HepG2 (cell line): Measurements from ENCODE around the gene SEBOX. TPM values are rescaled to one million over a fixed set of nuclear protein-coding genes. Genes with fewer than 3 reads are reported as not detected.

Source experiments
- ATAC-seq: fragments of 200-7000 bp; cut with Tn5 transposase; 3 replicates; pipeline ENCODE4 v1.9.1; 2020; ENCODE audit warnings: mild to moderate bottlenecking, moderate library complexity
- BruUV-seq: library from RNA; stranded (reverse); fragments of 400-500 nt; replicated peaks from 2 replicates; lab custom pipeline; 2021; lab: Mats Ljungman, UMichigan
- CTCF ChIA-PET: fragments of 300-600 bp; formaldehyde crosslinking; extraction: SDS; loops from one replicate; lab custom pipeline; 2021; ENCODE audit warnings: low total read pairs, inconsistent platforms, low intra/inter-chr PET ratio; lab: Yijun Ruan, JAX
- POLR2A ChIA-PET: fragments of 350-600 bp; sonication (Branson Sonifier 250); formaldehyde crosslinking; loops from one replicate; lab custom pipeline; 2020; ENCODE audit warnings: antibody characterized with exemption, inconsistent platforms; lab: Yijun Ruan, JAX
- DNase-seq: peaks from one replicate; pipeline ENCODE4 v3.0.0-alpha.2; 2015; ENCODE audit warnings: low spot score
- FAIRE-seq: peaks from 3 replicates; lab custom pipeline; 2011; peaks lifted over from hg19 to GRCh38; lab: Jason Lieb, UNC
- H2AFZ ChIP-seq: one replicate; pipeline ENCODE4 v1.6.1; 2011; ENCODE audit warnings: low read length, inconsistent platforms
- H3K27ac ChIP-seq: fragments of 300-600 bp; 3 replicates; pipeline ENCODE4 v1.8.0; 2011; ENCODE audit warnings: mixed run types, mild to moderate bottlenecking, mixed read lengths, low read length, inconsistent platforms; ENCODE audit not compliant: insufficient read depth; ENCODE audit errors: extremely low read length
- H3K27me3 ChIP-seq, 2 experiments: fragments of 200-600 bp in 1 of 2; 2 replicates in 1 of 2; 3 replicates in 1 of 2; pipeline versions ENCODE4 v1.6.0 to v1.8.0; 2011; ENCODE audit warnings: low read length in 2 of 2, mild to moderate bottlenecking in 2 of 2, moderate library complexity in 2 of 2, inconsistent platforms in 1 of 2; ENCODE audit not compliant: insufficient read depth in 2 of 2, control insufficient read depth in 1 of 2
- H3K36me3 ChIP-seq, 2 experiments: fragments of 200-600 bp in 1 of 2; replicated peaks in 1 of 2; 2 replicates in 1 of 2; 3 replicates in 1 of 2; pipeline versions ENCODE4 v1.5.1 to v1.8.0; 2011; ENCODE audit warnings: low read length in 2 of 2, inconsistent platforms in 1 of 2; ENCODE audit not compliant: insufficient read depth in 2 of 2, control insufficient read depth in 1 of 2
- H3K4me1 ChIP-seq: 2 replicates; pipeline ENCODE4 v1.5.1; 2012; ENCODE audit warnings: low read length, inconsistent platforms; ENCODE audit not compliant: insufficient read depth
- H3K4me2 ChIP-seq: 2 replicates; pipeline ENCODE4 v1.6.0; 2011; ENCODE audit warnings: low read depth, low read length, inconsistent platforms
- H3K4me3 ChIP-seq, 3 experiments: fragments of 200-600 bp in 1 of 3; sonication (generic), shearing (Covaris generic) in 1 of 3; replicated peaks in 1 of 3; 2 replicates each; pipeline ENCODE4 v1.5.1; 2011 to 2016; ENCODE audit warnings: low read length in 3 of 3, inconsistent platforms in 2 of 3, low read depth in 2 of 3, mild to moderate bottlenecking in 2 of 3, control low read depth in 1 of 3, mixed read lengths in 1 of 3; ENCODE audit not compliant: insufficient read depth in 1 of 3
- H3K79me2 ChIP-seq: one replicate; pipeline ENCODE4 v1.6.1; 2011; ENCODE audit warnings: low read length, inconsistent platforms; ENCODE audit not compliant: insufficient read depth
- H3K9ac ChIP-seq: 2 replicates; pipeline ENCODE4 v1.6.0; 2011; ENCODE audit warnings: mild to moderate bottlenecking, low read depth, low read length, inconsistent platforms; ENCODE audit not compliant: insufficient read depth
- H3K9me3 ChIP-seq: 2 replicates; pipeline ENCODE4 v1.5.1; 2012; ENCODE audit warnings: mild to moderate bottlenecking, low read length
- H4K20me1 ChIP-seq: 2 replicates; pipeline ENCODE4 v1.6.0; 2011; ENCODE audit warnings: inconsistent platforms, mild to moderate bottlenecking, low read length, moderate library complexity; ENCODE audit not compliant: insufficient read depth
- HOXA7 ChIP-seq: sonication (generic); formaldehyde crosslinking; IDR thresholded peaks from 2 replicates; pipeline ENCODE4 v1.8.1; 2022; ENCODE audit warnings: mild to moderate bottlenecking, missing genetic modification reagents, moderate library complexity
- KDM2A ChIP-seq: sonication (generic); formaldehyde crosslinking; IDR thresholded peaks from 2 replicates; pipeline ENCODE4 v1.4.0; 2020; ENCODE audit warnings: low read depth, missing genetic modification reagents, borderline replicate concordance
- KDM6A ChIP-seq: IDR thresholded peaks from 2 replicates; pipeline ENCODE4 v1.6.1; 2016; ENCODE audit warnings: low read depth
- NKX3-1 ChIP-seq: sonication (generic); formaldehyde crosslinking; IDR thresholded peaks from 2 replicates; pipeline ENCODE4 v1.5.0; 2020; ENCODE audit warnings: missing genetic modification reagents
- RBFOX2 ChIP-seq: fragments of 200-400 bp; formaldehyde crosslinking; IDR thresholded peaks from 2 replicates; pipeline ENCODE4 v1.6.1; 2017; ENCODE audit warnings: low read depth, mild to moderate bottlenecking, low read length
- RFX1 ChIP-seq: fragments of 450-650 bp; IDR thresholded peaks from 2 replicates; pipeline ENCODE4 v1.6.1; 2017
- TAF15 ChIP-seq: fragments of 200-400 bp; formaldehyde crosslinking; IDR thresholded peaks from one replicate; pipeline ENCODE4 v1.6.1; 2018; ENCODE audit warnings: mild to moderate bottlenecking, low read depth, low read length; ENCODE audit not compliant: poor library complexity, severe bottlenecking
- TOE1 ChIP-seq: sonication (generic); formaldehyde crosslinking; IDR thresholded peaks from 2 replicates; pipeline ENCODE4 v1.4.0; 2020; ENCODE audit warnings: mild to moderate bottlenecking, missing genetic modification reagents
- ZNF343 ChIP-seq: sonication (generic); formaldehyde crosslinking; IDR thresholded peaks from 2 replicates; pipeline ENCODE4 v1.4.0; 2020; ENCODE audit warnings: mild to moderate bottlenecking, missing genetic modification reagents
- ZSCAN29 ChIP-seq: sonication (generic); formaldehyde crosslinking; conservative IDR thresholded peaks from 2 replicates; pipeline ENCODE4 v1.4.0; 2020; ENCODE audit warnings: mild to moderate bottlenecking, missing genetic modification reagents
- WGBS: methylation state at CpG from one replicate; pipeline ENCODE4 v1.1.6; 2017; ENCODE audit warnings: low lambda C conversion rate; 5-methylcytosine and 5-hydroxymethylcytosine counted together
- in situ Hi-C: cut with HindIII; loops from 2 replicates; pipeline ENCODE4 v1.10.0; 2017; ENCODE audit warnings: low pct_unique_long_range_greater_than_20kb; ENCODE audit not compliant: extremely low pct_ligation_motif_present
- intact Hi-C: fragments of 100-400 bp; cut with micrococcal nuclease; formaldehyde crosslinking; loops from one replicate; pipeline ENCODE4 v1.10.0; 2022; ENCODE audit not compliant: unreplicated experiment
- polyA plus RNA-seq, 8 experiments: library from polyadenylated mRNA; depleted of rRNA in 3 of 8; stranded (reverse) in 7 of 8; unstranded in 1 of 8; fragments of >200 nt; fragmentation: Illumina TruSeq in 4 of 8; extraction: Trizol in 4 of 8; gene quantifications; 2 replicates each; pipeline versions ENCODE4 v1.2.1 to v1.2.3, GENCODE V29; 2011 to 2016; ENCODE audit warnings: low read depth in 4 of 8, missing spikeins in 1 of 8, mixed read lengths in 1 of 8; ENCODE audit not compliant: insufficient read depth in 1 of 8
- total RNA-seq, 5 experiments: library from RNA; depleted of rRNA; stranded (reverse); fragments of >200 nt; fragmentation: Illumina TruSeq; extraction: Trizol; gene quantifications; 2 replicates each; pipeline ENCODE4 v1.2.3, GENCODE V29; 2016; ENCODE audit warnings: low read depth in 1 of 5
- TF ChIP-seq, protein P1 (sequence below): sonication (generic); formaldehyde crosslinking; IDR thresholded peaks from 2 replicates; pipeline ENCODE4 v1.4.0; 2020; ENCODE audit warnings: mild to moderate bottlenecking, missing genetic modification reagents
- TF ChIP-seq, protein P2 (sequence below): sonication (generic); formaldehyde crosslinking; IDR thresholded peaks from 2 replicates; pipeline ENCODE4 v1.5.1; 2020; ENCODE audit warnings: mild to moderate bottlenecking, moderate library complexity, missing genetic modification reagents
- TF ChIP-seq, protein P3 (sequence below): sonication (generic); formaldehyde crosslinking; conservative IDR thresholded peaks from 2 replicates; pipeline ENCODE4 v1.4.0; 2020; ENCODE audit warnings: mild to moderate bottlenecking, missing genetic modification reagents, moderate library complexity
- TF ChIP-seq, protein P4 (sequence below): IDR thresholded peaks from 2 replicates; pipeline ENCODE4 v1.6.1; 2016; ENCODE audit warnings: missing compliant biosample characterization, missing genetic modification reagents, borderline replicate concordance
- TF ChIP-seq, protein P5 (sequence below): sonication (generic); formaldehyde crosslinking; conservative IDR thresholded peaks from 2 replicates; pipeline ENCODE4 v1.4.0; 2020; ENCODE audit warnings: missing genetic modification reagents

The SEBOX gene
- total and polyA plus RNA-seq, 2 of the 13 experiments (the other 11 are each of a cell fraction or from before 2014, with no cell fraction given): not detected

DNA sequence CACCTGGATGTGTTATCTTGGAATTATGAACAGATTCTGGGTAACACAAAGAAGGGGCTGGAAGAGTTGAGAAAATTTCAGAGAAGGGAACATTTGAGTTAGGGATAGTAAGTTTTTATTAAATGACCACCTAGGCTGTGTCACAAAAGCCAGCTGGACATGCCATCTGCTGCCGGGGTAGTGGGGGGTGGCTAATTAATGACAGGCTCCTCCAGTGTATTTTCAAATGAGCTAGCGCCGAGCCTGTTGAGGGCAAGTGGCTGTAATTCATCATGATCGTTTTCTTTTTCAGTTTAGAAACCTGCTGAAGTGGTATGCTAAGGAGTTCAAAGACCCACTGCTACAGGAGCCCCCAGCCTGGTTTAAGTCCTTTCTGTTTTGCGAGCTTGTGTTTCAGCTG, 39.8 kb downstream of the SEBOX start:
- no peak overlapping the region for H3K4me2 ChIP-seq
- ATAC-seq (no peak), DNase-seq (no peak), FAIRE-seq (no peak)
- H3K36me3 ChIP-seq: peaks cover 9 to 41% of the 10 kb centered on the region in 2 experiments
- CTCF ChIA-PET: no interaction called here
- H3K4me3 ChIP-seq: no peak overlapping the region
- H3K27me3 ChIP-seq: no peaks in the 10 kb centered on the region
- no peak overlapping the region for H3K27ac ChIP-seq
- H3K9ac ChIP-seq: no peak overlapping the region
- peaks cover 5% of the 10 kb centered on the region; the same call in 1 of the 2 replicates for H4K20me1 ChIP-seq
- peaks cover 74% of the 10 kb centered on the region for H3K4me1 ChIP-seq
- intact Hi-C loops (no loop called here), in situ Hi-C loops (no loop called here)
- no TSS peak for BruUV-seq
- no peak overlapping the region for H2AFZ ChIP-seq
- WGBS: 97% methylated on average over 5 of the region's 5 CpGs
- no peaks in the 10 kb centered on the region for H3K9me3 ChIP-seq
- POLR2A ChIA-PET: interaction anchor here (2.1 kb wide), 1 partner anchor 10 kb away, joined by 10 read pairs; the partner anchor contains the start of genes IFT20 and TNFAIP1
- H3K79me2 ChIP-seq: peaks cover 60% of the 10 kb centered on the region
- TF ChIP-seq, protein P1, sequence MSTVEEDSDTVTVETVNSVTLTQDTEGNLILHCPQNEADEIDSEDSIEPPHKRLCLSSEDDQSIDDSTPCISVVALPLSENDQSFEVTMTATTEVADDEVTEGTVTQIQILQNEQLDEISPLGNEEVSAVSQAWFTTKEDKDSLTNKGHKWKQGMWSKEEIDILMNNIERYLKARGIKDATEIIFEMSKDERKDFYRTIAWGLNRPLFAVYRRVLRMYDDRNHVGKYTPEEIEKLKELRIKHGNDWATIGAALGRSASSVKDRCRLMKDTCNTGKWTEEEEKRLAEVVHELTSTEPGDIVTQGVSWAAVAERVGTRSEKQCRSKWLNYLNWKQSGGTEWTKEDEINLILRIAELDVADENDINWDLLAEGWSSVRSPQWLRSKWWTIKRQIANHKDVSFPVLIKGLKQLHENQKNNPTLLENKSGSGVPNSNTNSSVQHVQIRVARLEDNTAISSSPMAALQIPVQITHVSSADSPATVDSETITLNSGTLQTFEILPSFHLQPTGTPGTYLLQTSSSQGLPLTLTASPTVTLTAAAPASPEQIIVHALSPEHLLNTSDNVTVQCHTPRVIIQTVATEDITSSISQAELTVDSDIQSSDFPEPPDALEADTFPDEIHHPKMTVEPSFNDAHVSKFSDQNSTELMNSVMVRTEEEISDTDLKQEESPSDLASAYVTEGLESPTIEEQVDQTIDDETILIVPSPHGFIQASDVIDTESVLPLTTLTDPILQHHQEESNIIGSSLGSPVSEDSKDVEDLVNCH (CRISPR knock-in tag): no peak
- no peak for TF ChIP-seq RFX1
- no peak for TF ChIP-seq NKX3-1 (CRISPR knock-in tag)
- TF ChIP-seq HOXA7 (CRISPR knock-in tag): no peak
- no peak for TF ChIP-seq KDM6A (CRISPR knock-in tag)
- no peak for TF ChIP-seq ZNF343 (CRISPR knock-in tag)
- TF ChIP-seq, protein P2, sequence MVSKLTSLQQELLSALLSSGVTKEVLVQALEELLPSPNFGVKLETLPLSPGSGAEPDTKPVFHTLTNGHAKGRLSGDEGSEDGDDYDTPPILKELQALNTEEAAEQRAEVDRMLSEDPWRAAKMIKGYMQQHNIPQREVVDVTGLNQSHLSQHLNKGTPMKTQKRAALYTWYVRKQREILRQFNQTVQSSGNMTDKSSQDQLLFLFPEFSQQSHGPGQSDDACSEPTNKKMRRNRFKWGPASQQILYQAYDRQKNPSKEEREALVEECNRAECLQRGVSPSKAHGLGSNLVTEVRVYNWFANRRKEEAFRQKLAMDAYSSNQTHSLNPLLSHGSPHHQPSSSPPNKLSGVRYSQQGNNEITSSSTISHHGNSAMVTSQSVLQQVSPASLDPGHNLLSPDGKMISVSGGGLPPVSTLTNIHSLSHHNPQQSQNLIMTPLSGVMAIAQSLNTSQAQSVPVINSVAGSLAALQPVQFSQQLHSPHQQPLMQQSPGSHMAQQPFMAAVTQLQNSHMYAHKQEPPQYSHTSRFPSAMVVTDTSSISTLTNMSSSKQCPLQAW (CRISPR knock-in tag): no peak
- TF ChIP-seq, protein P3, sequence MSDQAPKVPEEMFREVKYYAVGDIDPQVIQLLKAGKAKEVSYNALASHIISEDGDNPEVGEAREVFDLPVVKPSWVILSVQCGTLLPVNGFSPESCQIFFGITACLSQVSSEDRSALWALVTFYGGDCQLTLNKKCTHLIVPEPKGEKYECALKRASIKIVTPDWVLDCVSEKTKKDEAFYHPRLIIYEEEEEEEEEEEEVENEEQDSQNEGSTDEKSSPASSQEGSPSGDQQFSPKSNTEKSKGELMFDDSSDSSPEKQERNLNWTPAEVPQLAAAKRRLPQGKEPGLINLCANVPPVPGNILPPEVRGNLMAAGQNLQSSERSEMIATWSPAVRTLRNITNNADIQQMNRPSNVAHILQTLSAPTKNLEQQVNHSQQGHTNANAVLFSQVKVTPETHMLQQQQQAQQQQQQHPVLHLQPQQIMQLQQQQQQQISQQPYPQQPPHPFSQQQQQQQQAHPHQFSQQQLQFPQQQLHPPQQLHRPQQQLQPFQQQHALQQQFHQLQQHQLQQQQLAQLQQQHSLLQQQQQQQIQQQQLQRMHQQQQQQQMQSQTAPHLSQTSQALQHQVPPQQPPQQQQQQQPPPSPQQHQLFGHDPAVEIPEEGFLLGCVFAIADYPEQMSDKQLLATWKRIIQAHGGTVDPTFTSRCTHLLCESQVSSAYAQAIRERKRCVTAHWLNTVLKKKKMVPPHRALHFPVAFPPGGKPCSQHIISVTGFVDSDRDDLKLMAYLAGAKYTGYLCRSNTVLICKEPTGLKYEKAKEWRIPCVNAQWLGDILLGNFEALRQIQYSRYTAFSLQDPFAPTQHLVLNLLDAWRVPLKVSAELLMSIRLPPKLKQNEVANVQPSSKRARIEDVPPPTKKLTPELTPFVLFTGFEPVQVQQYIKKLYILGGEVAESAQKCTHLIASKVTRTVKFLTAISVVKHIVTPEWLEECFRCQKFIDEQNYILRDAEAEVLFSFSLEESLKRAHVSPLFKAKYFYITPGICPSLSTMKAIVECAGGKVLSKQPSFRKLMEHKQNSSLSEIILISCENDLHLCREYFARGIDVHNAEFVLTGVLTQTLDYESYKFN (CRISPR knock-in tag): no peak
- TF ChIP-seq TOE1 (CRISPR knock-in tag): no peak
- no peak for TF ChIP-seq ZSCAN29 (CRISPR knock-in tag)
- TF ChIP-seq RBFOX2: no peak
- no peak for TF ChIP-seq KDM2A (CRISPR knock-in tag)
- TF ChIP-seq, protein P4, sequence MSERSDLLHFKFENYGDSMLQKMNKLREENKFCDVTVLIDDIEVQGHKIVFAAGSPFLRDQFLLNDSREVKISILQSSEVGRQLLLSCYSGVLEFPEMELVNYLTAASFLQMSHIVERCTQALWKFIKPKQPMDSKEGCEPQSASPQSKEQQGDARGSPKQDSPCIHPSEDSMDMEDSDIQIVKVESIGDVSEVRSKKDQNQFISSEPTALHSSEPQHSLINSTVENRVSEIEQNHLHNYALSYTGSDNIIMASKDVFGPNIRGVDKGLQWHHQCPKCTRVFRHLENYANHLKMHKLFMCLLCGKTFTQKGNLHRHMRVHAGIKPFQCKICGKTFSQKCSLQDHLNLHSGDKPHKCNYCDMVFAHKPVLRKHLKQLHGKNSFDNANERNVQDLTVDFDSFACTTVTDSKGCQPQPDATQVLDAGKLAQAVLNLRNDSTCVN (CRISPR knock-in tag): no peak
- TF ChIP-seq TAF15: no peak
- TF ChIP-seq, protein P5, sequence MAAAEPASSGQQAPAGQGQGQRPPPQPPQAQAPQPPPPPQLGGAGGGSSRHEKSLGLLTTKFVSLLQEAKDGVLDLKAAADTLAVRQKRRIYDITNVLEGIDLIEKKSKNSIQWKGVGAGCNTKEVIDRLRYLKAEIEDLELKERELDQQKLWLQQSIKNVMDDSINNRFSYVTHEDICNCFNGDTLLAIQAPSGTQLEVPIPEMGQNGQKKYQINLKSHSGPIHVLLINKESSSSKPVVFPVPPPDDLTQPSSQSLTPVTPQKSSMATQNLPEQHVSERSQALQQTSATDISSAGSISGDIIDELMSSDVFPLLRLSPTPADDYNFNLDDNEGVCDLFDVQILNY: no peak
